ENCODE data around the gene C2orf81. TPM values are rescaled to one million over a fixed set of nuclear protein-coding genes. Genes with fewer than 3 reads are reported as not detected.

Gene C2orf81
- total and polyA plus RNA-seq, 12 donors = 0.52 to 1.7 (median 1.2) TPM

DNA sequence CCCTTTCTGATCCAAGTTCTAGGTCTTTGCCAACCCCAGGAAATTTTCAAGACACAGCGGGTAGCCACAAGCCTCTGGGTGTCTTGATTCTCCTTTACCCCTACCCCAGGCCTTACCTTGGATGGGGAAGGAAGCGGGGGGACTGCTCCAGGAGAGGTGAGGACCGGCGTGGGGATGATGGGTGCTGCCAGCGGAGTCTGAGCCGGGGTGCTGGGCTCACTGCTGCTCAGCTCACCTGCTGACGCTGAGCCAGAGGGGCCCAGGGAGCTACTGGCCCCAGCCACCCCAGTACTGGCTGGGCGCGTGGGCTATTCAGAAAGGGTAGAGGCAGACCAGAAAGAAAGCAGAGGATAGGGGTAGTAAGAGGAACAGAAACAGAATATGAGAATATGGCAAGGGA lies 50.0 kb downstream of the C2orf81 start:
- Histone ChIP-seq H3K9me3 (no peaks in the 10 kb centered on the region), H3K27ac (no peak overlapping the region), H3K4me1 (peaks cover 12 to 41% (median 29%) of the 10 kb centered on the region in 9 donors), H3K27me3 (no peaks in the 10 kb centered on the region), H3K4me3 (no peak overlapping the region), H3K36me3 (peaks cover 10 to 76% (median 52%) of the 10 kb centered on the region in 9 donors)
- DNase-seq (no peak), ATAC-seq (no peak)
- intact Hi-C loops (cut with DNase I) = loop anchor here in 1 of 10 donors (10.0 kb wide), 1 partner anchor 1137 kb away; the partner anchor contains the start of genes CCT7 and PRADC1
- 98 to 99% methylated on average over 9 of the region's 9 CpGs for WGBS, 2 donors
- TF ChIP-seq CTCF (IDR thresholded peaks at IDR 0.05) = no peak

- no peaks in the 10 kb centered on the region for H3K27me3 ChIP-seq
- no peak for DNase-seq
- H3K4me1 ChIP-seq = peaks cover 12 to 40% (median 29%) of the 10 kb centered on the region in 9 donors
- no peak overlapping the region for H3K4me3 ChIP-seq
- TF ChIP-seq CTCF (IDR thresholded peaks at IDR 0.05) = no peak
- no peak overlapping the region for H3K27ac ChIP-seq
- no peak for ATAC-seq
- H3K36me3 ChIP-seq = peaks cover 10 to 78% (median 64%) of the 10 kb centered on the region in 9 donors
- intact Hi-C loops (cut with DNase I) = loop anchor here in 1 of 10 donors (10.0 kb wide), 1 partner anchor 1135 kb away; the partner anchor contains the start of genes CCT7 and PRADC1
- no peaks in the 10 kb centered on the region for H3K9me3 ChIP-seq
- 98% methylated on average over 7 of the region's 7 CpGs for WGBS, 2 donors
Measured at GRCh38 chr2:74369976-74370375, 51.4 kb downstream of the C2orf81 start.

DNA sequence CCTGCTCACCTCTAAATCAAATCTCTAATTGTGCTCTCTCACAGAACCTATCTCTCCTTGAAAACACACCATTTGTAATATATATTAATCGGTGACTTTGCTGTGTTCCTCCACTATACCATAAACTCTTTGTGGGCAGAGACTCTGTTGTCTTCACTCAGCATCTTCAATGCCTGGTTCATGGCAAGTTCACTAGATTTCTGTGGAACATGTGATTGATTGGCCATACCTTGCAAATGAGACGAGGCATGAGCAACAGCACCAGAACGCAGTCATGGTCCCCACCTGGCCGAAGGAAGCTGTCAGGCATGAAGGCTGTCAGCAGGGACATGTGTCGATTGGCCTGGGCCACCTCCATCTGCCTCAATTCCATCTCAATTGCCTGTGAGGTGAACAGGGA lies 52.9 kb downstream of the C2orf81 start:
- Histone ChIP-seq H3K4me1 (peaks cover 4 to 38% (median 22%) of the 10 kb centered on the region in 9 donors), H3K36me3 (peaks cover 10 to 93% (median 76%) of the 10 kb centered on the region in 9 donors), H3K27ac (no peak overlapping the region), H3K27me3 (no peaks in the 10 kb centered on the region), H3K4me3 (no peak overlapping the region), H3K9me3 (no peaks in the 10 kb centered on the region)
- intact Hi-C loops (cut with DNase I) = no loop called here
- no peak for DNase-seq
- 91 to 96% methylated on average over 5 of the region's 5 CpGs for WGBS, 2 donors
- no peak for ATAC-seq
- TF ChIP-seq CTCF (IDR thresholded peaks at IDR 0.05) = no peak

DNA sequence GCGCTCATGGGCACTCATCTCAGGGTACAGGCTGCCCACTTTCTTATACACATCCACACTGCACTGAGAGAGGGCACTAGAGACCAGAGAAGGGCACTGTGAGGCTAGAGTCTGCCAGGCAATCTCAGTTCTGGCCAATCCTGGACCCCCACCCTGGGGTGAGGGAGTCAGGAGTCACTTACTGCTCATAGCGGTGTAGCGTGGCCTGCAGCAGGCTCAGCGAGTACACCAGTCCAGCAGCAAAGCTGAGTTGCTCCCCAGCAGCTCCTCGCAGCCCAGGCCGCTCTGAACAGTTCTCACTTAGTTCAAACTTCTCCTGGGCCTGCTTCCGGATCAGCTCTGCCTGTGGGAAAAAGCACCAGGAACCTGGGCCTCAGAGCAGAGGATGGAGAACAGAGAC lies 53.6 kb downstream of the C2orf81 start:
- TF ChIP-seq CTCF (IDR thresholded peaks at IDR 0.05) = no peak
- ATAC-seq = no peak
- Histone ChIP-seq H3K36me3 (peaks cover 10 to 100% (median 84%) of the 10 kb centered on the region in 9 donors), H3K4me3 (no peak overlapping the region), H3K27me3 (no peaks in the 10 kb centered on the region), H3K4me1 (peaks cover 0 to 31% (median 15%) of the 10 kb centered on the region in 9 donors), H3K9me3 (no peaks in the 10 kb centered on the region), H3K27ac (no peak overlapping the region)
- intact Hi-C loops (cut with DNase I) = no loop called here
- DNase-seq = no peak
- WGBS, 2 donors = 92 to 98% methylated on average over 7 of the region's 7 CpGs

All from heart right ventricle (tissue), 16 donors.